Mucosa of rectum (tissue), 2 donors: ENCODE measurements around the gene METTL1.

Experiments used
- H3K27ac ChIP-seq, 2 donors: one replicate each; pipeline ENCODE4 v1.7.0; 2013; ENCODE audit warnings: inconsistent platforms in 2 of 2, low read depth in 2 of 2, low read length in 2 of 2
- H3K27me3 ChIP-seq, 2 donors: one replicate each; pipeline ENCODE4 v1.7.0; 2013; ENCODE audit warnings: low read length in 2 of 2; ENCODE audit not compliant: control insufficient read depth in 2 of 2, insufficient read depth in 2 of 2
- H3K36me3 ChIP-seq, 2 donors: one replicate each; pipeline ENCODE4 v1.7.0; 2013; ENCODE audit warnings: low read length in 2 of 2; ENCODE audit not compliant: control insufficient read depth in 2 of 2, insufficient read depth in 2 of 2
- H3K4me1 ChIP-seq, 2 donors: one replicate each; pipeline ENCODE4 v1.7.0; 2013; ENCODE audit warnings: low read length in 2 of 2, mild to moderate bottlenecking in 1 of 2; ENCODE audit not compliant: control insufficient read depth in 2 of 2, insufficient read depth in 2 of 2
- H3K4me3 ChIP-seq, 2 donors: one replicate each; pipeline ENCODE4 v1.7.0; 2013; ENCODE audit warnings: low read length in 2 of 2
- H3K9ac ChIP-seq, 2 donors: one replicate each; pipeline ENCODE4 v1.7.0; 2013; ENCODE audit warnings: low read length in 2 of 2, low read depth in 1 of 2, mild to moderate bottlenecking in 1 of 2
- H3K9me3 ChIP-seq, 2 donors: one replicate each; pipeline ENCODE4 v1.7.0; 2013; ENCODE audit warnings: low read length in 2 of 2; ENCODE audit not compliant: control insufficient read depth in 2 of 2
- donor health status: healthy.
- donor health status: Normal muscosa, but diverticular disease.

Gene METTL1

DNA sequence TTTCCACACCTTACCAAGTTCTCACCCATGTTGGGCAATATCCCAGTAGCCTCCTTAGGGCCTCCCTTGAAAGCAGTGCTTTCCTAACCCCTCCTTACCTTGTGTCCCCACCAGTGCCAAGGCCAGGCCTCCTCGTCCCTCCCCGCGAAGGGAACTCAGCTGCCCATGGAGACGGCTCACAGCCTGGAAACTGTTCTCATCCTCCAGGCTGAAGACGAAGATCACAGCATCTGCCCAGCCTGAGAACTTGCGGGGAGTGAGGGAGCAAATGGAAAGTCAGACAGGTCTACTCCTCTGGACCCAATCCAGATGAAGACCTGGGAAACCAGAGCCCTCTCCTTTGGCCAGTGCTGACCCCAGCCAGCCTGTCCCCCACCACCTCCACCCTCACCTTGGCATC, 38.0 kb downstream of the METTL1 start:
- Histone ChIP-seq H3K27me3 (peaks cover 31 to 41% of the 10 kb centered on the region in 2 donors), H3K9ac (no peak overlapping the region), H3K9me3 (no peaks in the 10 kb centered on the region), H3K4me1 (peaks cover 0 to 4% of the 10 kb centered on the region in 2 donors), H3K36me3 (peaks cover 0 to 9% of the 10 kb centered on the region in 2 donors), H3K27ac (no peak overlapping the region), H3K4me3 (no peak overlapping the region)

DNA sequence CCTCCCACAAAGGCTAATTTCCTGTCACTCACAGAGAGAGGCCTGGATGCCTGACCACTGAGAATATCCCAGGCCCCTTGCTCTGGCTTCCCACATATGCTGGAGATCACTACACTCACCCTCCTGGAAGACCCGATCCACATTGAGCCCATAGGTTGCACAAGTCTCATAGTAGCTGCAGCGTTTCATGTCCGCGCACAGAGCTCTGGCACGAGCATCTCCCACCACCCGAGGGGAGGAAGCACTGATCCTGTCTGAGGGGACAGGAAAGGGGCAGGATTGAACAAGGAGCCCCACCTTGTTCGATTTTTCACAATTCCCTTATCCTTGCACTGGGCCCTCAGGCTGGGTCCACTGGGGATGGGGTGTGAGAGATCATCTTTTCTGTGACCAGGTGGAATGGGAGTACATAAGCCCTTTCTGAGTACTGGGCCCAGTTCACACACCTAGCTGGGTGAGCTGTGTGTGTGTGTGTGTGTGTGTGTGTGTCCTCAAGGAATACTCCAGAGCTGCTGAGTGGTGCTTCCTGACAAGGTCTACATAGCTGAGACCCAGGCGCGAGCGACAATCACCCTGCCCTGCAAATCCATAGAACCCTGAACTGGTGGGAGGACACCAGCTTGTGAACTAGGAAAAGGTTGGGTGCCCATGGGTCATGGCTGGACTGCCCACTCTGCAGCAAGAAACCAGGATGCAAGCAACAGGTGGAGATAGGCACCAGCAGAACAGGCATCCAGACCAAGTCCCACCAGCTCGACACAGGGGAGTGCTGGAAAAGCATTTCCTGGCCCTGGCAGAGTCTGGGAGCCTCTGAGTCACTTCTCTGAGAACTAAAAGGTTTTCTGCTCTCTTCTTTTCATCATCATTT, 38.9 kb downstream of the METTL1 start:
- H3K4me3 ChIP-seq, result no peak overlapping the region
- no peaks in the 10 kb centered on the region for H3K9me3 ChIP-seq
- no peak overlapping the region for H3K9ac ChIP-seq
- peaks cover 0 to 9% of the 10 kb centered on the region in 2 donors for H3K36me3 ChIP-seq
- peaks cover 31 to 39% of the 10 kb centered on the region in 2 donors for H3K27me3 ChIP-seq
- H3K4me1 ChIP-seq, result peaks cover 0 to 4% of the 10 kb centered on the region in 2 donors
- no peak overlapping the region for H3K27ac ChIP-seq

DNA sequence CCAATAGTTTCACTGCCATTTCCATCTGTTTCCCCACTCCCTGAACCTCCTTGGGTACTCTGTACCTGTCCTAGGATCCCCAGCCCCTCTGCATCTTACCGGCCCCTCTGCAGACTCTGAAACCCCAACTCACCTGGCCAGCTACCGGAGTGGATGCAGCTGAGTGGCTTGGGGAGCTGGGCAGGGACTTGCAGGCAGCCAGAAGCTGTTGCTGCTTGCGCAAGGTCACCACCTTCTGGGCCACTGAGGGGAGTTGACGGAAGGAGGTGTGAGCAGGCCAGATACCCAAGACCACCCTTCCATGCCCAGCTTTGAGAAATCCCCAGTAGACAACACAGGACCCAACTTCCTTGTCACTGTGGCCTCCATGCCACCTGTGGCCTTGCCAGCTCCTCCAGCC, 39.6 kb downstream of the METTL1 start:
- Histone ChIP-seq H3K4me1 (peaks cover 0 to 3% of the 10 kb centered on the region in 2 donors), H3K9ac (no peak overlapping the region), H3K9me3 (no peaks in the 10 kb centered on the region), H3K27me3 (peaks cover 36 to 43% of the 10 kb centered on the region in 2 donors), H3K4me3 (no peak overlapping the region), H3K36me3 (peaks cover 0 to 9% of the 10 kb centered on the region in 2 donors), H3K27ac (no peak overlapping the region)

DNA sequence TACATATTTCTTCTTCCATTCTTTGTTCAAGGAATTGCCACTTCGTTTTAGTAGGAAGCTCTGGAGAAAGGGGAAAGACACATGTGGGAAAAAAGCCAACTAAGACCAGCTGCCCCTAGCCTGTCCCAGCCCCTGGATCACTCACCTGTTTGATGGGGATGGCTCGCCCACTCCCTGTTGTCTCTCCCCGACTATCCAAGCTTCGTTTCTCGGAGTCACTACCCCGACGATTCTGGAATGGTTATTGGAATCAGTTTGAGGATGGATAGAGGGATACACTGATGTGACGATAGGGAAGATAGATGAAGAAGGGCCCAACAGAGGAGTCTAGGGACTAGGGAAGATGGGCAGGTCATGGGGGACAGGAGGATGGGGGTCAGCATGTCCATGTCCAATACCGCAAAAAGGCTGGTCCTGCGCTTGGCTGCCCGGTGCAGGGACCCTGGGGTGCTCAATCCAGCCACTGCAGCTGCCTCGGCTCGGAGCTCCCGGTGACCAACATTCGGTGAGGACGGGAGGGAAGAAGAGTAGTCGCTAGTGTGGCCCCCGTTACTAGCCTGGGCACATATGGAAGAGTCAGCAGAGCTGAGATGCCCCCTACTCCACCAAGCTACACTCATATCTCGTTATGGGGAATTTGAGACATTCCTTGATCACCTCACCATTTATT, 40.4 kb downstream of the METTL1 start:
- no peak overlapping the region for H3K4me3 ChIP-seq
- peaks cover 0 to 9% of the 10 kb centered on the region in 2 donors for H3K36me3 ChIP-seq
- no peak overlapping the region for H3K27ac ChIP-seq
- peaks cover 30 to 42% of the 10 kb centered on the region in 2 donors for H3K27me3 ChIP-seq
- H3K4me1 ChIP-seq, result peaks cover 3 to 4% of the 10 kb centered on the region in 2 donors
- H3K9ac ChIP-seq, result no peak overlapping the region
- H3K9me3 ChIP-seq, result no peaks in the 10 kb centered on the region

DNA sequence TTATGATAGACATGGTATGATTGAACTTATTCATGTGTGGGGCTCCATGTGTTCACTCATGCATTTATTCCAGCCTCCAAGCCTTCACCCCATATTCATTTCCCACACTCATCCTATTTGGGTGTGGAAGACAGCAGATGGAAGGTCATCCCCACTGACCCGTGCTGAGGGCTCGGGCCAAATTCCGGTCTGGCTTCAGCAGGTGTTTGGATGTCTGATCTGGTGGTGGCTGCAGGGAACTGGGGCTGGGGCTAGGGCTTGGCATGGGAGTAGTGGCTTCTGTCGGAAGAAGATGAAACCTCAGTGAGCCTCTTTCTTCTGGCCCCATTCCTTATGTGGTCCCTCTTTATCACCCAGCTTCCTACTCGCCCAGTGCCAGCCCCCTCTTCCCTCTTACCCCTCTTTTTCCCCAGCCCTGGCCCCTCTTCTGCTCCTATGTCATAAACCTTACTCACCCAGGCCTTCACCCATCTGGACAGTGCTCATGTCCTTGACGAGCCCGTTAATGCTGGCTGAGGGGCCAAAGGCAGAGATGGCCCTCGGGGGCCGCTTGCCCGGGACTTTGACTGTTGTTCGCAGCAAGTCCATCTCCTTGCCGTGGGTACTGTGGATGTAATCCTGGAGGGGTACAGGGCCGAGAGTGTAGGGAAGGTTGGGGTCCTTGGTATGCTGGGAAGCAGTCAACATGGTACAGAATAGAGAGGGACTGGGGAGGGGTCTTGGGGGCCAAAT, 41.4 kb downstream of the METTL1 start:
- H3K36me3 ChIP-seq, result peaks cover 0 to 9% of the 10 kb centered on the region in 2 donors
- peaks cover 23 to 32% of the 10 kb centered on the region in 2 donors for H3K27me3 ChIP-seq
- H3K27ac ChIP-seq, result no peak overlapping the region
- no peaks in the 10 kb centered on the region for H3K9me3 ChIP-seq
- peaks cover 0 to 6% of the 10 kb centered on the region in 2 donors for H3K4me1 ChIP-seq
- no peak overlapping the region for H3K4me3 ChIP-seq
- H3K9ac ChIP-seq, result no peak overlapping the region

DNA sequence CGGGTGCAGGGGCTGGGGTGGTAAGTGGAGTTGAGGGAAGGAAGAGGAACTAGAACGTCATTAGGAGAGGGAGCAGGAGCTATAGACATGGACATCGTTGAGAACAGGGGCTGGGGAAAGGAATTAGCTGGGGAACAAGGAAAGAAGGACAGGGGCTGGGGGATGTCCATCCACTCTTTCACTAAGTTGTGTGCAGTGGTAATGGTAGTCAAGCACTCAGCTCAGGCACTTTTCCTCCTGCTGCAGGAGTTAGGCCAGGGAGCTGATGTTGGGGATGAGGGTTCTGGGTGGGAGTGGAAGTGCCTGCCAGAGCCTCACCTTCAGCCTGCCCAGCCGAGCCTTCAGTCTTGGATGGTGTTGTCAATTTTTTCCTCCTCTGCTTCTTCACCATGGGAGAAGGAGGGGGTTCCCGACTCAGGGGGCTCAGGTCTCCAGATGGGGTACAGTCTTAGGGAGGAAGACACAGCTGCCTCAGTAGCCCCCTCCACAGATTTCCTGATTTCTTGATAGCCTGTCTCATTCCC, 42.5 kb downstream of the METTL1 start:
- Histone ChIP-seq H3K4me1 (peaks cover 0 to 6% of the 10 kb centered on the region in 2 donors), H3K9ac (no peak overlapping the region), H3K27ac (no peak overlapping the region), H3K4me3 (no peak overlapping the region), H3K27me3 (peaks cover 14 to 23% of the 10 kb centered on the region in 2 donors), H3K9me3 (no peaks in the 10 kb centered on the region), H3K36me3 (peaks cover 0 to 9% of the 10 kb centered on the region in 2 donors)

DNA sequence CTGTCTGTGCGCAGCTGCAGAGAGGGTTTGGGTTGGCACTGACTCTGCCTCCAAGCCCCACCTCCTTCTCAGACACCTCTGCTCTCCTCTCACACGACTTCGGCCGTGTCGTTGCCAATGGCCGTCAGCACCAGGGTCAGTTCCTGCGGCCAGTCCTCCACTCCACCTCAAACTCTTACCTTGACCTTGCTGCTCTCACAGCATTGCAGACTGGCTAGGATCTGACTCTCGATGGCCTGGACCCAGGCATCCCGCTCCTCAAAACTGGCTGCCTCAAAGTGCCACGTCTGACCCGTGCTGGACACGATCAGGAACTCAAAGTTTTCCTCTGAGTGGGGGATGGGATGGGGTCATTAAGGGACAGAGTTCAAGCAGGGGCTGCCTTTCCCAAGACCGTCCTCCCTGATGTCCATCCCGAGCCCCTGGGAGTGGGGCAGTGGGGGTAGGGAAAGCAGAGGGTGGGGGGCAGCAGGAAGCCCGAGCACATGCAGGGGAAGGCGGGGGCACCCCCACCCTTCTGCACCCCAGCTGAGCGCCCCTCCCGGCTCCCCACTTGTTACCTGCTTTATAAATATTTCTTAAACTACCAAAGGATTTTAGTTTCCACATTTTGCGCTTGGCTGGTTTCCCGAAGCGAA, 44.0 kb downstream of the METTL1 start:
- Histone ChIP-seq H3K27ac (no peak overlapping the region), H3K4me3 (no peak overlapping the region), H3K9me3 (no peaks in the 10 kb centered on the region), H3K9ac (no peak overlapping the region), H3K27me3 (peaks cover 10 to 15% of the 10 kb centered on the region in 2 donors), H3K36me3 (peaks cover 0 to 9% of the 10 kb centered on the region in 2 donors), H3K4me1 (peaks cover 0 to 6% of the 10 kb centered on the region in 2 donors)

DNA sequence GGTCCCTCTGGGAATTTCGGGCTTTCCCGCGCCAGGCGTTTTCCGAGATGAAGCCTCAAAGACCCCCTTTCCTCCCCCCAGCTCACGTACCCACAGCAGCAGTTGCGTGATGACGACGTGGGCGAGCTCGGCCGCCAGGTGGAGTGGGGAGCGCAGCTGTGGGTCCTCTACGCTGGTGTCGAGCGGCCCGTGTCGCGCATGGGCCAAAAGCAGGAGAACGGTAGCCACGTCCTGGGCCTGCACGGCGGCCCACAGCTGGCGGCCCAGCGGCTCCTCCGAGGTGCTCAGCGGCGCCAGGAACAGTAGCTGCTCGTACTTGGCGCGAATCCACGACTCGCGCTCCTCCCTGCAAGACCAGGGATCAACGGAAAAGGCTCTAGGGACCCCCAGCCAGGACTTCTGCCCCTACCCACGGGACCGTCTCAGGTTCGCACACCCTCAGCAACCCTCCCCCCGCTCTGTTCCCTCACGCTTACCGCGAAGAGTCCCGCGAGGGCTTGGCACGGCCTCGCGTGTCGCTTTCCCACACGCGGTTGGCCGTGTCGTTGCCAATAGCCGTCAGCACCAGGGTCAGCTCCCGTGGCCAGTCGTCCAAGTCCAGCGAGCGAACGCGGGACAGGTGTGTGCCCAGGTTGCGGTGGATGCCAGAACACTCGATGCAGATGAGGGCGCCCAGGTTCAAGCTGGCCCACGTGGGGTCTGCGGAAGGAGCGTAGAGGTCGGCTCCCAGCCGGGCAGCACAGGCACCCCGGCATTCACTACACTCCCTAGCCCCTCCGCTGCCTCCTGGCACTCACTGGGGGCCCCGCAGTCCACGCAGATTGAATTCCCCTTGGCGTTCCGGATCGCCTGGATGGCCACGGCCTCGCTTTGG, 44.8 kb downstream of the METTL1 start:
- Histone ChIP-seq H3K36me3 (peaks cover 0 to 9% of the 10 kb centered on the region in 2 donors), H3K27ac (peak overlapping the region; percentile 55 to 65), H3K4me1 (peaks cover 0 to 6% of the 10 kb centered on the region in 2 donors), H3K27me3 (peaks cover 7 to 15% of the 10 kb centered on the region in 2 donors), H3K9ac (peak overlapping the region; percentile 44 to 65), H3K9me3 (no peaks in the 10 kb centered on the region), H3K4me3 (peak overlapping the region; percentile 73 to 78)
